B cell (primary cell): ENCODE data around the gene RNF111. TPM values are rescaled to one million over a fixed set of nuclear protein-coding genes. Genes with fewer than 3 reads are reported as not detected.

Experiments
- ATAC-seq: fragments of 200-7000 bp; cut with Tn5 transposase; one replicate; pipeline ENCODE4 v1.10.0; 2021; ENCODE audit warnings: low read depth, mild to moderate bottlenecking, moderate number of reproducible peaks, moderate library complexity
- CTCF ChIA-PET: fragments of 350-600 bp; sonication (Branson Sonifier 250); formaldehyde crosslinking; loops from one replicate; lab custom pipeline; 2021; ENCODE audit warnings: antibody characterized with exemption, inconsistent platforms; lab: Charles Lee
- POLR2A ChIA-PET: fragments of 350-600 bp; sonication (Branson Sonifier 250); formaldehyde crosslinking; loops from one replicate; lab custom pipeline; 2021; ENCODE audit warnings: antibody characterized with exemption; lab: Charles Lee
- DNase-seq: peaks from one replicate; pipeline ENCODE4 v3.0.0; 2013
- H2AFZ ChIP-seq: 2 replicates; pipeline ENCODE4 v1.6.1; 2012; ENCODE audit warnings: mild to moderate bottlenecking, low read depth, low read length; ENCODE audit not compliant: insufficient read depth, poor library complexity, severe bottlenecking
- H3K27ac ChIP-seq, 2 donors: 1 replicate in 1 of 2; 2 replicates in 1 of 2; pipeline ENCODE4 v1.5.1; 2012 to 2013; ENCODE audit warnings: low read length in 2 of 2, mild to moderate bottlenecking in 2 of 2, moderate library complexity in 1 of 2
- H3K27me3 ChIP-seq, 4 experiments: fragments of 200-600 bp in 1 of 4; sonication (generic) in 1 of 4; replicated peaks in 1 of 4; 1 replicate in 2 of 4; 2 replicates in 2 of 4; pipeline versions ENCODE4 v1.6.1 to v1.7.0; 2013 to 2016; ENCODE audit warnings: low read length in 3 of 4, mild to moderate bottlenecking in 2 of 4, mixed read lengths in 1 of 4, moderate library complexity in 1 of 4; ENCODE audit not compliant: insufficient read depth in 4 of 4, control insufficient read depth in 3 of 4; ENCODE audit errors: control extremely low read depth in 1 of 4
- H3K36me3 ChIP-seq, 2 experiments: replicated peaks in 1 of 2; 1 replicate in 1 of 2; 2 replicates in 1 of 2; pipeline versions ENCODE4 v1.6.1 to v1.7.1; 2013; ENCODE audit warnings: low read length in 1 of 2; ENCODE audit not compliant: insufficient read depth in 2 of 2, control insufficient read depth in 1 of 2; ENCODE audit errors: control extremely low read depth in 1 of 2, extremely low read depth in 1 of 2
- H3K4me1 ChIP-seq, 2 donors: fragments of 200-600 bp in 1 of 2; sonication (generic) in 1 of 2; 1 replicate in 1 of 2; 2 replicates in 1 of 2; pipeline versions ENCODE4 v1.5.1 to v1.6.1; 2013 to 2017; ENCODE audit warnings: low read length in 2 of 2; ENCODE audit not compliant: control insufficient read depth in 2 of 2, insufficient read depth in 2 of 2
- H3K4me2 ChIP-seq: replicated peaks from 2 replicates; pipeline ENCODE3; 2012; ENCODE audit warnings: mild to moderate bottlenecking, low read depth, low read length; ENCODE audit not compliant: poor library complexity, severe bottlenecking
- H3K4me3 ChIP-seq, 5 experiments: fragments of 200-600 bp in 1 of 5; sonication (generic) in 1 of 5; 1 replicate in 3 of 5; 2 replicates in 2 of 5; pipeline versions ENCODE4 v1.5.1 to v1.7.0; 2011 to 2016; ENCODE audit warnings: low read length in 4 of 5, mild to moderate bottlenecking in 4 of 5, low read depth in 2 of 5, control low read depth in 1 of 5, moderate library complexity in 1 of 5; ENCODE audit not compliant: insufficient read depth in 1 of 5; ENCODE audit errors: control extremely low read depth in 1 of 5, extremely low read depth in 1 of 5
- H3K79me2 ChIP-seq: fragments of 200-600 bp; sonication (generic); one replicate; pipeline ENCODE4 v1.6.0; 2016; ENCODE audit warnings: low read length; ENCODE audit not compliant: control insufficient read depth, insufficient read depth
- H3K9ac ChIP-seq: fragments of 200-600 bp; sonication (generic); 2 replicates; pipeline ENCODE4 v1.6.1; 2017; ENCODE audit warnings: mild to moderate bottlenecking, low read length, moderate library complexity
- H3K9me3 ChIP-seq, 3 donors: one replicate each; pipeline versions ENCODE4 v1.6.1 to v1.7.1; 2013; ENCODE audit warnings: low read length in 2 of 3; ENCODE audit not compliant: control insufficient read depth in 2 of 3, insufficient read depth in 1 of 3; ENCODE audit errors: control extremely low read depth in 1 of 3
- H4K20me1 ChIP-seq: 2 replicates; pipeline ENCODE4 v1.6.0; 2012; ENCODE audit warnings: mild to moderate bottlenecking, low read length; ENCODE audit not compliant: insufficient read depth, control insufficient read depth, poor library complexity, severe bottlenecking
- H3K27ac Mint-ChIP-seq: one replicate; pipeline ENCODE4 v1.8.0; 2021; ENCODE audit warnings: mixed read lengths
- H3K27me3 Mint-ChIP-seq: one replicate; pipeline ENCODE4 v1.8.0; 2021; ENCODE audit warnings: mixed read lengths
- H3K4me1 Mint-ChIP-seq: one replicate; pipeline ENCODE4 v1.8.0; 2021; ENCODE audit warnings: mixed read lengths
- H3K4me3 Mint-ChIP-seq: one replicate; pipeline ENCODE4 v1.8.0; 2021; ENCODE audit warnings: mixed read lengths
- H3K9me3 Mint-ChIP-seq: one replicate; pipeline ENCODE4 v1.8.0; 2022; ENCODE audit warnings: mixed read lengths; ENCODE audit not compliant: insufficient read depth
- CTCF ChIP-seq: fragments of 200-600 bp; IDR thresholded peaks from one replicate; pipeline ENCODE4 v1.8.0; 2022; ENCODE audit warnings: antibody characterized with exemption, mild to moderate bottlenecking
- EZH2 ChIP-seq: IDR thresholded peaks from 2 replicates; pipeline ENCODE4 v1.6.1; 2012; ENCODE audit warnings: borderline replicate concordance, low read depth, mild to moderate bottlenecking, moderate library complexity, low read length; ENCODE audit not compliant: insufficient read depth, poor library complexity, severe bottlenecking
- WGBS: methylation state at CpG from one replicate; pipeline ENCODE4 v1.1.5; 2013; ENCODE audit warnings: missing lambda C conversion rate; ENCODE audit not compliant: insufficient coverage; 5-methylcytosine and 5-hydroxymethylcytosine counted together
- intact Hi-C: fragments of 100-400 bp; cut with micrococcal nuclease; formaldehyde crosslinking; loops from one replicate; pipeline ENCODE4 v1.10.0; 2022
- polyA plus RNA-seq: library from polyadenylated mRNA; depleted of rRNA; stranded (reverse); fragments of >200 nt; gene quantifications from 2 replicates; pipeline ENCODE4 v1.2.3, GENCODE V29; 2012
- total RNA-seq, 2 donors: library from RNA; stranded (reverse); fragments of 120-200 nt in 1 of 2; gene quantifications; 1 replicate in 1 of 2; 2 replicates in 1 of 2; pipeline versions ENCODE4 v1.2.3 to v1.2.4, GENCODE V29; 2013 to 2022

RNF111 gene
- total and polyA plus RNA-seq, 2 donors (not counting 1 experiment from before 2014, with no cell fraction given): 24.9 to 72.3 TPM

DNA sequence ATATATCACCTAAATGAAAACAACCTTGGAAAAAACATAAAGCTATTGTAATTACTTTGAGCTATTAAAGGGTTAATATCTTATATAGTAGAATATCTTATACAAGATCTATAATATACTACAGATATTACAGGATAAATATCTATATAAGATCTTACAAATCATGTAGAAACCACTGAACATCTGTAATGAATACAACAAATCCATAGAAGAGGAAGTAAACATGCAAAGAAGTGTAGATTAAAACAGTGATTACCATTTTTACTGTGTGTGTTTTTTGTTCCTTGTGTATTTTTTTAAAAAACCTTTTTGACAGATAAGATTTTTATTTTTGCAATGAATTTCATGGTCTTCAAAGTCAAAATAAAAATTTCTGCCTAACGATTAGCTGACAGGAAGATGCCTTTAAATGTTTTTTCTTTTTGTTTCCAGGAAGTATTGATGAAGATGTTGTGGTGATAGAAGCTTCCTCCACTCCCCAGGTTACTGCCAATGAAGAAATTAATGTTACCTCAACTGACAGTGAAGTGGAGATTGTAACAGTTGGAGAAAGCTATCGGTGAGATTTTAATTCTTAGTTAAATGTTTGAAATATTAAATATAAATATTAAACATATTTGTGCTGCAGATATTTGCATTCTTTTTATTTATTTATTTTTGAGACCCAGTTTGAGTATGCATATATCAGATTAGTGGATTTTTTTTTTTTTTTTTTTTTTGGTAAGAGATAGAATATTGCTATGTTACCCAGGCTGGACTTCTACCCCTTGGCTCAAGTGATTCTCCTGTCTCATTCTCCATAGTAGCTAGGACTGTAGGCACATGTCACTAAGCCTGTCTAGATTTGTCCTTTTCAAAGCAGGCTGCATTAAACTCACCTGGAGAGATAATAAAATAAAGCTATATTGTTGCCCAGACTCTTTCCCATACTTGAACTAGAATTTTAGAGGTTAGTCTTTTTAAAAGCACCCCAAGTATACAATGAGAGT lies 64.7 kb downstream of the RNF111 start:
- intact Hi-C loops: loop anchor here (5.0 kb wide), 1 partner anchor 35 kb away; no protein-coding TSS in a partner anchor
- no peak for DNase-seq
- Mint-ChIP-seq H3K4me1 (peaks cover 13% of the 10 kb centered on the region), H3K4me3 (no peak overlapping the region), H3K9me3 (no peaks in the 10 kb centered on the region), H3K27ac (no peak overlapping the region), H3K27me3 (no peaks in the 10 kb centered on the region)
- Histone ChIP-seq H3K36me3 (peaks cover 14 to 36% of the 10 kb centered on the region in 2 experiments), H3K27me3 (no peaks in the 10 kb centered on the region), H3K9ac (no peak overlapping the region), H4K20me1 (peaks cover 11% of the 10 kb centered on the region), H3K4me2 (no peak overlapping the region), H3K79me2 (peaks cover 46% of the 10 kb centered on the region), H3K9me3 (no peaks in the 10 kb centered on the region), H3K4me1 (peaks cover 0 to 4% of the 10 kb centered on the region in 2 donors), H3K4me3 (no peak overlapping the region), H2AFZ (no peak overlapping the region), H3K27ac (no peak overlapping the region)
- ChIA-PET CTCF (interaction anchor here (0.7 to 1.6 kb wide), 2 partner anchors 22 to 95 kb away, joined by 4 to 6 read pairs; no protein-coding TSS in a partner anchor), POLR2A (no interaction called here)
- no CpG with 5 or more reads among the region's 2 CpGs for WGBS
- ATAC-seq: no peak
- TF ChIP-seq EZH2 (no peak), CTCF (no peak)

DNA sequence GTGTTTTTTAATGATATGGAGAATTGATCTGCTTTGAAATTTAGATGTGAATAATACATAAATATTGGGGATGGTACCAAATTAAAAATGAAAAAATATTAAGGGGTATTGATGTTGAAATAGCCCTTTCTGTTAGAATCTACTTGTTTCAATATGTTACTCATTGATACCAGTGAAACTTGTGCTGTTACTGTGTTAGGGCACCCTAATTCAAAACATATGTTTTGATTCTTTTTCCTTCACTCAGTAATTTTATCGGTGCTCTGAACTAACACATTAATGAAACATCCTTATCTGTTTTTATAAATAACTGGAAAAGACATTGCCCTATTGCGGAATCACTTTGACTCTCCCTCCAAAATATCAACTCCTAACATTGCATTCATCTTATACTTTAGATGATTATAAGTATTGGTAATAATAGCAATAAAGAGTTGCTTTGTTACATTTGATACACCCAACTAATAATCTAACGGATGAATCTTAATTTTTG lies 65.5 kb downstream of the RNF111 start:
- no peak overlapping the region for H3K4me3 Mint-ChIP-seq
- Histone ChIP-seq H3K27me3 (no peaks in the 10 kb centered on the region), H3K4me1 (peaks cover 0 to 4% of the 10 kb centered on the region in 2 donors), H3K4me2 (no peak overlapping the region), H3K27ac (no peak overlapping the region), H3K79me2 (peaks cover 38% of the 10 kb centered on the region), H4K20me1 (peaks cover 11% of the 10 kb centered on the region), H3K36me3 (peaks cover 18 to 30% of the 10 kb centered on the region in 2 experiments), H3K9ac (no peak overlapping the region), H3K9me3 (no peaks in the 10 kb centered on the region), H3K4me3 (no peak overlapping the region), H2AFZ (no peak overlapping the region)
- DNase-seq: no peak
- no peaks in the 10 kb centered on the region for H3K9me3 Mint-ChIP-seq
- H3K27ac Mint-ChIP-seq: no peak overlapping the region
- ChIA-PET CTCF (interaction anchor here (0.8 kb wide), 1 partner anchor 593 kb away, joined by 3 read pairs; no protein-coding TSS in a partner anchor), POLR2A (no interaction called here)
- no CpG with 5 or more reads among the region's 3 CpGs for WGBS
- ATAC-seq: no peak
- H3K4me1 Mint-ChIP-seq: peaks cover 14% of the 10 kb centered on the region
- H3K27me3 Mint-ChIP-seq: no peaks in the 10 kb centered on the region
- intact Hi-C loops: loop anchor here (5.0 kb wide), 1 partner anchor 36 kb away; no protein-coding TSS in a partner anchor
- TF ChIP-seq CTCF: no peak
- TF ChIP-seq EZH2: no peak
